HT1080 (cell line): ENCODE results near the gene KDM7A. TPM values are rescaled to one million over a fixed set of nuclear protein-coding genes. Genes with fewer than 3 reads are reported as not detected.

ENCODE experiments used
- DNase-seq: peaks from one replicate; pipeline ENCODE4 v3.0.0-alpha.2; 2015; ENCODE audit warnings: low read depth
- polyA plus RNA-seq, 2 experiments: library from polyadenylated mRNA; depleted of rRNA; stranded (reverse); fragments of >200 nt; gene quantifications; 2 replicates each; pipeline ENCODE4 v1.2.3, GENCODE V29; 2015
- total RNA-seq: library from RNA; depleted of rRNA; stranded (reverse); fragments of >200 nt; shearing (Covaris generic); gene quantifications from 2 replicates; pipeline ENCODE4 v1.2.3, GENCODE V29; 2014; rRNA removed

The KDM7A gene, protein sequence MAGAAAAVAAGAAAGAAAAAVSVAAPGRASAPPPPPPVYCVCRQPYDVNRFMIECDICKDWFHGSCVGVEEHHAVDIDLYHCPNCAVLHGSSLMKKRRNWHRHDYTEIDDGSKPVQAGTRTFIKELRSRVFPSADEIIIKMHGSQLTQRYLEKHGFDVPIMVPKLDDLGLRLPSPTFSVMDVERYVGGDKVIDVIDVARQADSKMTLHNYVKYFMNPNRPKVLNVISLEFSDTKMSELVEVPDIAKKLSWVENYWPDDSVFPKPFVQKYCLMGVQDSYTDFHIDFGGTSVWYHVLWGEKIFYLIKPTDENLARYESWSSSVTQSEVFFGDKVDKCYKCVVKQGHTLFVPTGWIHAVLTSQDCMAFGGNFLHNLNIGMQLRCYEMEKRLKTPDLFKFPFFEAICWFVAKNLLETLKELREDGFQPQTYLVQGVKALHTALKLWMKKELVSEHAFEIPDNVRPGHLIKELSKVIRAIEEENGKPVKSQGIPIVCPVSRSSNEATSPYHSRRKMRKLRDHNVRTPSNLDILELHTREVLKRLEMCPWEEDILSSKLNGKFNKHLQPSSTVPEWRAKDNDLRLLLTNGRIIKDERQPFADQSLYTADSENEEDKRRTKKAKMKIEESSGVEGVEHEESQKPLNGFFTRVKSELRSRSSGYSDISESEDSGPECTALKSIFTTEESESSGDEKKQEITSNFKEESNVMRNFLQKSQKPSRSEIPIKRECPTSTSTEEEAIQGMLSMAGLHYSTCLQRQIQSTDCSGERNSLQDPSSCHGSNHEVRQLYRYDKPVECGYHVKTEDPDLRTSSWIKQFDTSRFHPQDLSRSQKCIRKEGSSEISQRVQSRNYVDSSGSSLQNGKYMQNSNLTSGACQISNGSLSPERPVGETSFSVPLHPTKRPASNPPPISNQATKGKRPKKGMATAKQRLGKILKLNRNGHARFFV
- 1.00 and 1.3 TPM in 2 replicates for total RNA-seq
- 3.3 and 5.0 TPM in 2 replicates for polyA plus RNA-seq (2015; cell fraction: cytosol; rRNA removed)
- polyA plus RNA-seq (2015; cell fraction: nucleus; rRNA removed): 10.3 and 10.5 TPM in 2 replicates

- peak; percentile 75 for DNase-seq
Observed at GRCh38 chr7:140176811-140177702, at the start of gene KDM7A. KDM7A (minus strand) TSS chr7:140176983; CDS start chr7:140176937, 46 bp downstream.

DNA sequence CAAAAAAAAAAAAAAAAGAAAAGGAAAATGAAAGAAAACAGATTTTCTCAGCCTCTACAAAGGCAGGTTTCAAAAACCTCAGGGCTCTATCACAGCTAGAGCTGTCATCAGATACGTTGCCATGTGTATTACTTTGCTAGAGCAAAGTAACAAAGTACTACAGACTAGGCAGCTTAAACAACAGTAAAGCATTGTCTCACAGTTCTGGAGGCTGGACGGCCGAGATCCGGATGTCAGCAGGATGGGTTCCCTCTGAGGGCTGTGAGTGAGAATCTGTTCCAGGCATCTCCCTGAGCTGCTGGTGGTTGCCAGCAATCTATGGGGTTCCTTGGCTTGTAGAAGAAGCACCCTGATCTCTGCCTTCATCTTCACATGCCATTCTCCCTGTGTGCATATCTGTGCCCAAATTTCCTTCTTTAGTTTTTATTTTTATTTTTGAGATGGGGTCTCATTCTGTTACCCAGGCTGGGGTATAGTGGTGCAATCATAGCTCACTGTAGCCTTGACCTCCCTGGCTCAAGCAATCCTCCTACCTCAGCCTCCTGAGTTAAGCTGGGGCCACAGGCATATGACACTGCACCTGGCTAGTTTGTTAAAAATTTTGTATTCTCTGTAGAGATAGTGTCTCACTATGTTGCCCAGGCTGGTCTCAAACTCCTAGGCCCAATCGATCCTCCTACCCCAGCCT lies 48.9 kb upstream of the KDM7A start:
- DNase-seq: no peak

GRCh38 chr7:140223515-140224221 lies 46.9 kb upstream of the KDM7A start:
- no peak for DNase-seq

GRCh38 chr7:140222814-140223213 lies 46.0 kb upstream of the KDM7A start:
- no peak for DNase-seq

DNA sequence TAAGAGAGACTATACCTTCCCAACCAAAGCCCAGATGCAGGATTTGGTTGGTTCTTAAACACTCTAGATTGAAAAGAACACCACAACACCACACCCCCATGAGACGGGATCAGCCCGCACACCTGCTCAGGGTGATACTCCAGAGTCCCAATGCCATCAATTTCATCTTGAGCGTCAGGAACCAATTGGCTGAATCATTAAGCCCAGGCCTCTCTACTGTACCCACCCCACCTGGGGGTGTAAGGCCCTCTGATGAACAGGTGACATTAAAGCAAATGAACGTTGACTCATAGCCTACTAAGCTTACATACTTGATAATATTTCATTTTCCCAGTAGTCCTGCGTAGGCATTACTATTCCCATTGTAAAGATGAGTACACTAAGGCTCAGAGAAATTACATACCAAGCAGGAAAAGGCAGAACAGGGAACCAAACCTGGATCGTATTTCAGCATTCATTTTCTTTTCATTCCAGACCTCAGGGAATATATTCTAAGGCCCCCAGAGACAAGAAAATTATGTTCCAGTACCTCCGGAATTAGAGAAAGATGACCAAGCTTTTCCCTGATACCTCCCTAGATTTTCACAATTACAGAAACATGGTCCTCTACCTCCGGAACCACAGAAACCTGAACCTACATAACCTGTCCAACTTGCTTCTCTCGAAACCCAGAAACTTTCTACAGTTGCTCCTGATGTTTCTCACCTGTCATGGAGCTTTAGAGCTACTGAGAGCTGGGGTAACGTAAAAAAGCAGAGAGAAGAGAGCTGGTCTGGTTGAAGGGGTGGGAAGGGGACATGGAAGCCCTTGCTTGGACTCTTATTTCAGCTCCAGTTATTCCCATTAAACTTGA lies 43.1 kb upstream of the KDM7A start:
- DNase-seq: no peak

DNA sequence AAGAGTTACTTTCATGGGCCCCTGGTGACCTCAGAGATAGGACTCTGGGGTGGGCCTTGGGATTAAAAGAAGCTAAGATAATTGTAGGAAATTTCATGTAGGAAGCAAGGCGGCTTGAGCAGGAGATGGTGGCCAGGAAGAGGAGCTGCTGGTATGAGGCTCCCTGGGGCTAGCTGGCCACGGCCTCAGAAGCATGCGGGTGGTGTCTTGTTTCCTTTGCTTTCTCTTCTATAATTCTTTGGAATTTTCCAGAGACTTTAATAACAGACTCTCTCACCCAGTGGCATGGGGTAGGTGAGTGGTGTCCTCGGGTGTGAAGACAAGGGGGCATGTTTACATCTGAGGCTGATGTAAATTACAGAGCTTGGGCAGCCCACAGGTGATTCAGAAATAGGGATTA lies 41.9 kb upstream of the KDM7A start:
- no peak for DNase-seq

DNA sequence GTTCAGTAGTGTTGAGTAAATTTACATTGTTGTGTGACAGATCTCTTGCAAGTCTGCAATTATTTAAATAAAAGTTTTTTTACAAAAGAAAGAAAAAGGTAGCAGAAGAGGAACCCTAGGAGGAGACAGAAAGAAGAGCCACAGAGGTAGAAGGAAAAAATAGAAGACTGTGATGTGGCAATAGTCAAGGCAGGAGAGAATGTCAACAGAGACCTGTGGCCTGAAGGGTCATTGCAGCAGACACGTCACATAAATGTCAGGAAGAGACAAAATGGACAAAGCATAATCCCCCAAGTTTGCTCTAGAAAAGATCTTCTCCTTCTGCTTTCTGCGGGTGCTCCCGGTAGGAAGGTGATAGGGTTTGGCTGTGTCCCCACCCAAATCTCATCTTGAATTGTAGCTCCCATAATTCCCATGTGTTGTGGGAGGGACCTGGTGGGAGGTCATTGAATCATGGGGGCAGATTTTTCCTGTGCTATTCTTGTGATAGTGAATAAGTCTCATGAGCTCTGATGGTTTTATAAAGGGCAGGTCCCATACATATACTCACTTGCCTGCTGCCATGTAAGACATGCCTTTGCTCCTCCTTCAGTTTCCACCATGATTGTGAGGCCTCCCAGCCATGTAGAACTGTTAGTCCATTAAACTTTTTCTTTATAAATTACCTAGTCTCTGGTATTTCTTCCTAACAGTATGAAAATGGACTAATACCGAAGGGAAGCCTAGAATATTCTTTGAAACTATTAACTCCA lies 41.1 kb upstream of the KDM7A start:
- no peak for DNase-seq

DNA sequence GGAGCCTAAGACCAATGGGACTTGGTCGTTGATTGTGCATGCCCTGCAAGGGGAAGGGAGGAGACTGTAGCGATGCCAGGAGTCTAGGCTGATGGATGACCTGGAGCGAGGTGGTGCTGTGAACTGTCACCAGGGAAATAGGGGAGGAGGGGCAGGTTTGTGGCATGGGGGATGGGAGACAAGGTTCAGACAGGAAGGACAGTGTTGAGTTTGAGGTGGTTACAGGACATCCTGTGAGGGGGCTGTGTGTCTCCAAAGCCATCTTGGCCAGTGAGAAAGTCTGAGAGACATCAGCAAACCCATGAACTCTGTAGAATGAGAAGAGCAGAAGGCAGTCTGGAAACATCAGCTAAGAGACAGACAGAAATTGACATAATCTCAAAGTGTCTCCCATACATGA lies 38.5 kb upstream of the KDM7A start:
- DNase-seq: no peak

DNA sequence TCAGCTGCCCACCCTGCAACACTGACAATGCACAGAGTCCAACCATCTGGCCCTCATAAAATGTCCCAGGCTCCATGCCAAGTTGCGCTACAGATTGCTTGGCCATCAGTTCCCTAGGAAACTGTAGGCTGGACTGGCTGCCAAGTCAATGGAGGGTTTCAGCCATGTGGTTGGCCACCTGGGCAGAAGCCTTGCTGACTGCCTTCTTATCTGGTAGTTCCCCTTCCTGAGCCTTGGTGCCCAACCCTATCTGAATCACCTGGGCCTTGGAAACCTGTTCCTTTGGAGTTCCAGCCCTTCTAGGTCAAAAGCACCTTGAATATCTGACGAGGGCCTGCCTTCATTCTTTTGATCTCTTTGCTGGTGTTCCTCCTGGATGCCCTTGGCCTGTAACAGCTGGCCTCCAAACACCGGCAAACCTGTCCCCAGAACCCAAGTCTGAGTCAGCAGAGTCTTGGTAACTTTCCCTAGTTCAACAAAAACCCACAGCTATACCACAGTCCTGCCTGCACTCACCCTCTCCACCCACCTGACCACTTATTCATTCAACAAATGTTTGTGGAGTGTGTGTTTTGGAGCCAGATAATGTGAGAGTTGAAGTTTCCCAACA lies 37.4 kb upstream of the KDM7A start:
- peak; percentile 18 for DNase-seq

DNA sequence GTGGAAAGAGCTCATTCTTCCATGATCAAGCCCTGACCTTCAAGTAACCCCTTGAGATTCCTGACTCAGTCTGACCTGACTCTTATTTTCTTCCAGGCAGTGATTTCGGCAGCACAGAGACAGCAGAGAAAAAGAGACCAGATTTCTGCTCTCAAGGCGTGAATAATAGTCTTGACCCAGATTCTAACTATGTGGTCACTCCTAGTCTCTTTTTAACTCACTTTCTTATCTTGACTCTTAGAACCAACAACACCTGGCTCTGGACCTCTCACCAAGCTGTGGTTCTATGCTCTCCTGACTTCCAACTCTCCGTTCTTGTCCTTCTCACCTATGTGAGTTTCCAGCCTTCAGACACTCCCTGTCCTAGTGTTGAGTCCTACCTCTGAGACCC lies 36.9 kb upstream of the KDM7A start:
- DNase-seq: no peak

DNA sequence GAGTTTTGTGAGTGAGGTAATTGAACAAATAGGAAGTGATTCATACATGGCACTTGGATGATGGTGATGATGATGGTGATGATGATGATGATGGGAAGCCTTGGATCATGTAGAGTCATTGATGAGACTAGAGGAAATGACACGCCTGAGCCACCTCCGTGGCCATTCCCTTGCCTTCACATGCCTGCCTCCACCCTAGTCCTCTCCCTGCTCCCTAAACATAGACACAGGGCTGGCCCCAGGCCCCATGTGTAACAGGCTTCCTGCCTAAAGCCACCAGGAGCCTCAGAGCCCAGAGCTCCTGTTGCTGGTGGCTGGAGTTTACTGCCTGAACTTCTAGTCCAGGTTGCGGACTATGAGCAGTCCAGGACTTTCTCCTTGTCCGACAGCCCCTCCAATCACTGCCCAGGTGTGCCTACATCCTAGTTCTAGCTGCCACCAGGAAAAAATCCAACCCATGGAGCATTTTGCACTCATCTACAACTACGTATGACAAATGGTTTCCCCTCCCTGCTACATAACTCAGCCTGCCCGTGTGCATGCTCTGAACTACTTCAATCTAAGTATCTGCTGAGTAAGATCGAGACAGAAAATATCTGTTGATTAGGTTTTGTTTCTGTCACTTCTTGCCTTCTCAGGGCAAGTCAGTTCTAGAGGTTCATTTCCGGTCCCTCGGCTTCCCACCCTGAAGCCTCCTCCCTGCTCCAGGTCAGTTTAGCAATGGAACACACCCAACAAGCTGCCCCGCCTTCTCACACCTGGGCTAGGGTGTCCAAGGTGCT lies 35.5 kb upstream of the KDM7A start:
- peak; percentile 85 for DNase-seq

GRCh38 chr7:140211698-140212097 lies 34.9 kb upstream of the KDM7A start:
- no peak for DNase-seq

GRCh38 chr7:140209866-140210609 lies 33.3 kb upstream of the KDM7A start:
- no peak for DNase-seq

GRCh38 chr7:140206616-140207389 lies 30.0 kb upstream of the KDM7A start:
- no peak for DNase-seq

GRCh38 chr7:140205600-140205999 lies 28.8 kb upstream of the KDM7A start:
- DNase-seq: no peak
